Breast epithelium (tissue), 4 donors: Measurements from ENCODE around the gene IL1RAPL2. TPM values are rescaled to one million over a fixed set of nuclear protein-coding genes. Genes with fewer than 3 reads are reported as not detected.

ENCODE experiments used
- DNase-seq, 2 donors: peaks; one replicate each; pipeline ENCODE4 v3.0.0-alpha.2; 2019; ENCODE audit warnings: low spot score in 2 of 2
- H3K27ac ChIP-seq, 2 donors: fragments of 200-600 bp; sonication (generic) in 1 of 2; one replicate each; pipeline ENCODE4 v1.5.1; 2016 to 2019; ENCODE audit warnings: mild to moderate bottlenecking in 1 of 2
- H3K27me3 ChIP-seq, 2 donors: fragments of 200-600 bp; sonication (generic) in 1 of 2; one replicate each; pipeline versions ENCODE4 v1.5.1 to v1.6.0; 2017 to 2019; ENCODE audit warnings: control low read depth in 1 of 2, mild to moderate bottlenecking in 1 of 2
- H3K36me3 ChIP-seq: fragments of 200-600 bp; one replicate; pipeline ENCODE4 v1.5.1; 2019
- H3K4me1 ChIP-seq, 2 donors: fragments of 200-600 bp; sonication (generic); one replicate each; pipeline ENCODE4 v1.5.1; 2016 to 2019; ENCODE audit warnings: control low read depth in 1 of 2
- H3K4me3 ChIP-seq, 3 donors: fragments of 200-600 bp; sonication (generic); 1 replicate in 2 of 3; 2 replicates in 1 of 3; pipeline ENCODE4 v1.5.1; 2016 to 2019; ENCODE audit warnings: mild to moderate bottlenecking in 3 of 3, moderate library complexity in 2 of 3
- H3K9me3 ChIP-seq, 2 donors: fragments of 200-600 bp; sonication (generic) in 1 of 2; one replicate each; pipeline ENCODE4 v1.5.1; 2016 to 2019; ENCODE audit warnings: control low read depth in 1 of 2
- CTCF ChIP-seq, 3 donors: fragments of 450-650 bp; IDR thresholded peaks; one replicate each; pipeline ENCODE4 v1.5.1; 2016 to 2017; ENCODE audit warnings: antibody characterized with exemption in 3 of 3, mild to moderate bottlenecking in 3 of 3, moderate library complexity in 3 of 3
- POLR2A ChIP-seq: fragments of 450-650 bp; IDR thresholded peaks from one replicate; pipeline ENCODE4 v1.6.1; 2016; ENCODE audit warnings: antibody characterized with exemption, mild to moderate bottlenecking, moderate library complexity
- POLR2AphosphoS5 ChIP-seq, 3 donors: sonication (generic); formaldehyde crosslinking; IDR thresholded peaks; one replicate each; pipeline ENCODE4 v1.6.1; 2017; ENCODE audit warnings: antibody characterized with exemption in 3 of 3
- intact Hi-C: fragments of 100-400 bp; cut with DNase I; formaldehyde crosslinking; loops from one replicate; pipeline ENCODE4 v1.15.1; 2023; ENCODE audit warnings: low total_unique reads
- total RNA-seq, 3 donors: library from RNA; depleted of rRNA; stranded (reverse); fragments of >200 nt; gene quantifications; one replicate each; pipeline ENCODE4 v1.1.0, GENCODE V29; 2016

Gene IL1RAPL2
- total RNA-seq, 3 donors from 2014 or later, result 0.44 to 0.66 TPM; not detected in 1

GRCh38 chrX:104564335-104564734 is 1.7 kb upstream of the IL1RAPL2 start:
- no peak for TF ChIP-seq POLR2AphosphoS5 (IDR thresholded peaks at IDR 0.05)
- TF ChIP-seq CTCF (IDR thresholded peaks at IDR 0.05), result no peak
- TF ChIP-seq POLR2A, result no peak
- DNase-seq, result no peak
- no peaks in the 10 kb centered on the region for H3K36me3 ChIP-seq
- H3K4me1 ChIP-seq, result no peaks in the 10 kb centered on the region
- H3K27me3 ChIP-seq, result peaks cover 0 to 61% of the 10 kb centered on the region in 2 donors
- intact Hi-C loops, result no loop called here
- H3K9me3 ChIP-seq, result peaks cover 0 to 11% of the 10 kb centered on the region in 2 donors
- no peak overlapping the region for H3K27ac ChIP-seq
- H3K4me3 ChIP-seq, result no peak overlapping the region

GRCh38 chrX:104564921-104565703 is 887 bp upstream of the IL1RAPL2 start:
- H3K9me3 ChIP-seq, result peaks cover 0 to 7% of the 10 kb centered on the region in 2 donors
- no peaks in the 10 kb centered on the region for H3K36me3 ChIP-seq
- TF ChIP-seq POLR2A, result no peak
- no peak for TF ChIP-seq POLR2AphosphoS5 (IDR thresholded peaks at IDR 0.05)
- TF ChIP-seq CTCF (IDR thresholded peaks at IDR 0.05), result no peak
- peaks cover 0 to 67% of the 10 kb centered on the region in 2 donors for H3K27me3 ChIP-seq
- no peaks in the 10 kb centered on the region for H3K4me1 ChIP-seq
- intact Hi-C loops, result no loop called here
- H3K4me3 ChIP-seq, result peak overlapping the region in 2 of 3 donors; percentile 37 to 43
- no peak overlapping the region for H3K27ac ChIP-seq
- no peak for DNase-seq

GRCh38 chrX:104566681-104567501 is 892 bp downstream of the IL1RAPL2 start:
- Histone ChIP-seq H3K27ac (no peak overlapping the region), H3K27me3 (peaks cover 0 to 75% of the 10 kb centered on the region in 2 donors), H3K4me3 (peak overlapping the region in 2 of 3 donors; percentile 37 to 56), H3K9me3 (no peaks in the 10 kb centered on the region), H3K4me1 (no peaks in the 10 kb centered on the region), H3K36me3 (no peaks in the 10 kb centered on the region)
- TF ChIP-seq POLR2AphosphoS5 (IDR thresholded peaks at IDR 0.05) (no peak), CTCF (IDR thresholded peaks at IDR 0.05) (no peak), POLR2A (no peak)
- intact Hi-C loops, result no loop called here
- no peak for DNase-seq

- peaks cover 0 to 81% of the 10 kb centered on the region in 2 donors for H3K27me3 ChIP-seq
- no peak for DNase-seq
- H3K36me3 ChIP-seq, result no peaks in the 10 kb centered on the region
- H3K27ac ChIP-seq, result no peak overlapping the region
- TF ChIP-seq POLR2A, result no peak
- TF ChIP-seq POLR2AphosphoS5 (IDR thresholded peaks at IDR 0.05), result no peak
- TF ChIP-seq CTCF (IDR thresholded peaks at IDR 0.05), result no peak
- H3K9me3 ChIP-seq, result no peaks in the 10 kb centered on the region
- intact Hi-C loops, result no loop called here
- peak overlapping the region in 2 of 3 donors; percentile 37 to 56 for H3K4me3 ChIP-seq
- H3K4me1 ChIP-seq, result no peaks in the 10 kb centered on the region
Observed at GRCh38 chrX:104567506-104567905, 1.5 kb downstream of the IL1RAPL2 start.
